HEK293T (cell line): ENCODE results near the gene SMARCA1.

ENCODE experiments used
- CTCF ChIA-PET: fragments of 350-600 bp; formaldehyde crosslinking; extraction: SDS; loops from one replicate; lab custom pipeline; 2021; ENCODE audit warnings: antibody characterized with exemption, inconsistent platforms; lab: Yijun Ruan, JAX
- POLR2A ChIA-PET: fragments of 350-600 bp; formaldehyde crosslinking; extraction: SDS; loops from one replicate; lab custom pipeline; 2020; ENCODE audit warnings: antibody characterized with exemption, inconsistent platforms; lab: Yijun Ruan, JAX
- DNase-seq: peaks from one replicate; pipeline ENCODE4 v3.0.0; 2012; ENCODE audit warnings: mixed read lengths; ENCODE audit errors: extremely low spot score
- ARNT ChIP-seq: fragments of 450-650 bp; IDR thresholded peaks from 2 replicates; pipeline ENCODE4 v1.6.1; 2017; ENCODE audit warnings: mild to moderate bottlenecking
- BHLHE40 ChIP-seq: fragments of 450-650 bp; IDR thresholded peaks from 2 replicates; pipeline ENCODE4 v1.6.1; 2016; ENCODE audit warnings: mild to moderate bottlenecking, moderate library complexity, borderline replicate concordance
- CTBP1 ChIP-seq: fragments of 450-650 bp; IDR thresholded peaks from 2 replicates; pipeline ENCODE4 v1.6.1; 2016; ENCODE audit warnings: borderline replicate concordance
- ELF4 ChIP-seq: fragments of 450-650 bp; IDR thresholded peaks from 2 replicates; pipeline ENCODE4 v1.6.1; 2017; ENCODE audit warnings: antibody characterized with exemption
- FOXA1 ChIP-seq: fragments of 450-650 bp; IDR thresholded peaks from 2 replicates; pipeline ENCODE4 v1.6.1; 2016; ENCODE audit warnings: mild to moderate bottlenecking
- FOXK2 ChIP-seq: fragments of 450-650 bp; IDR thresholded peaks from 2 replicates; pipeline ENCODE4 v1.6.1; 2016; ENCODE audit warnings: mild to moderate bottlenecking
- FOXM1 ChIP-seq: fragments of 450-650 bp; IDR thresholded peaks from 2 replicates; pipeline ENCODE4 v1.6.1; 2017; ENCODE audit warnings: mild to moderate bottlenecking, borderline replicate concordance
- HDGF ChIP-seq: fragments of 450-650 bp; IDR thresholded peaks from 2 replicates; pipeline ENCODE4 v1.6.1; 2017; ENCODE audit warnings: antibody characterized with exemption, borderline replicate concordance
- L3MBTL2 ChIP-seq: fragments of 450-650 bp; conservative IDR thresholded peaks from 2 replicates; pipeline ENCODE4 v1.6.1; 2016; ENCODE audit warnings: mild to moderate bottlenecking
- LEF1 ChIP-seq: fragments of 450-650 bp; IDR thresholded peaks from 2 replicates; pipeline ENCODE4 v1.6.1; 2017; ENCODE audit warnings: mild to moderate bottlenecking, borderline replicate concordance
- NFRKB ChIP-seq: fragments of 450-650 bp; IDR thresholded peaks from 2 replicates; pipeline ENCODE4 v1.6.1; 2016; ENCODE audit warnings: mild to moderate bottlenecking, moderate library complexity
- SP1 ChIP-seq: fragments of 450-650 bp; IDR thresholded peaks from 2 replicates; pipeline ENCODE4 v1.6.1; 2017
- SUZ12 ChIP-seq: fragments of 450-650 bp; IDR thresholded peaks from 2 replicates; pipeline ENCODE4 v1.6.1; 2016; ENCODE audit warnings: mild to moderate bottlenecking
- TARDBP ChIP-seq: fragments of 450-650 bp; IDR thresholded peaks from 2 replicates; pipeline ENCODE4 v1.6.1; 2016
- ZNF384 ChIP-seq: fragments of 450-650 bp; IDR thresholded peaks from 2 replicates; pipeline ENCODE4 v1.6.1; 2016
- TF ChIP-seq, protein P1 (sequence below): fragments of 450-650 bp; IDR thresholded peaks from 2 replicates; pipeline ENCODE4 v1.6.1; 2016

The SMARCA1 gene

DNA sequence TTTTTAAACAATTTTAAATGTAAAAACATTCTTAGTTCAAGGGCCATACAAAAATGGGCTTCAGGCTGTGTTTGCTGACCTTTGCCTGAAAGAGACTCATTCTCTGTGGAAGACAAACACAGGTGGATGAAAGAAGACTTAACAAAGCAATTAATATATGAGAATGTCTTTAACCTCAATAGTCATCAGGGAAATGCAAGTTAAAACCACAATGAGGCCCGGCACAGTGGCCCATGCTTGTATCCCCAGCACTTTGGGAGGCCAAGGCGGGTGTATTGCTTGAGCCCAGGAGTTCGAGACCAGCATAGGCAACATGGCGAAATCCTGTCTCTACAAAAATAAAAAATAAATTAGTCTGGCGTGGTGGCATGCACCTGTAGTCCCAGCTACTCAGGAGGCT lies 7.1 kb upstream of the SMARCA1 start:
- CTCF ChIA-PET = no interaction called here

DNA sequence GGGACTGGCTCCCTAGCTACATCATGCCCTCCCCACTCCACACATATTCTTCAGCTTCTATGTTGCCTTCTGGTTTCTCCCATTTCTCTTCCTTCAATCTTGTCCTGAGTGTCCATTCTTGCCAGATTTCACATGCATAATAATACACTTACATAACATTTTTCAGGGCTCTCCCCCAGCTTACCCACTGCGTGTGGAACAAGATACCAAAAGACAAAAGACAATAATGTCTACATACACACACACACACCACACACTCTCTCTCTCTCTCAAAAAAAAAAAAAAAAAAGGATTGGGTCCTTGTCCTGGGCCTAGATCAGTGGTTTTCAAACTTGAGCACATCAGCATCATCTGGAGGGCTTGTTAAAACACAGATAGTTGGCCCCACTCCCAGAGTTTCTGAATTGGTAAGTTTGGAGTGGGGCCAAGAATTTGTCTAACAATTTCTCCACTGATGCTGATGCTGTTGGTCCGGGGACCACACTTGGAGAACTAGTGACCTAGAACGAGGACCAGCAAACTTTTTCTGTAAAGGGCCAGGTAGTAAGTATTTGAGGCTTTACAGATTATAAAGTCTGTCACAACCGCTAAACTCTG lies 6.5 kb upstream of the SMARCA1 start:
- peak; percentile 42; the same call in 1 of the 2 replicates for TF ChIP-seq ZNF384
- TF ChIP-seq TARDBP = no peak
- TF ChIP-seq ARNT = no peak
- no peak for TF ChIP-seq L3MBTL2
- TF ChIP-seq, protein P1, sequence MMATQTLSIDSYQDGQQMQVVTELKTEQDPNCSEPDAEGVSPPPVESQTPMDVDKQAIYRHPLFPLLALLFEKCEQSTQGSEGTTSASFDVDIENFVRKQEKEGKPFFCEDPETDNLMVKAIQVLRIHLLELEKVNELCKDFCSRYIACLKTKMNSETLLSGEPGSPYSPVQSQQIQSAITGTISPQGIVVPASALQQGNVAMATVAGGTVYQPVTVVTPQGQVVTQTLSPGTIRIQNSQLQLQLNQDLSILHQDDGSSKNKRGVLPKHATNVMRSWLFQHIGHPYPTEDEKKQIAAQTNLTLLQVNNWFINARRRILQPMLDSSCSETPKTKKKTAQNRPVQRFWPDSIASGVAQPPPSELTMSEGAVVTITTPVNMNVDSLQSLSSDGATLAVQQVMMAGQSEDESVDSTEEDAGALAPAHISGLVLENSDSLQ = no peak
- no peak for TF ChIP-seq BHLHE40
- TF ChIP-seq ELF4 = no peak
- TF ChIP-seq NFRKB = no peak
- no peak for DNase-seq
- POLR2A ChIA-PET = no interaction called here
- CTCF ChIA-PET = no interaction called here

More for the DNA sequence above, 7.1 kb upstream of the SMARCA1 start:
- POLR2A ChIA-PET = interaction anchor here (0.8 kb wide), 1 partner anchor 9 kb away, joined by 3 read pairs; the partner anchor contains the start of gene OCRL
- DNase-seq = no peak
- no peak for TF ChIP-seq SP1
- TF ChIP-seq L3MBTL2 = no peak
- TF ChIP-seq, protein P1 = no peak
- TF ChIP-seq BHLHE40 = no peak
- no peak for TF ChIP-seq NFRKB
- no peak for TF ChIP-seq ARNT
- no peak for TF ChIP-seq SUZ12
- no peak for TF ChIP-seq TARDBP
- TF ChIP-seq FOXA1 = no peak
- TF ChIP-seq CTBP1 = no peak
- no peak for TF ChIP-seq ZNF384
- TF ChIP-seq HDGF = no peak
- TF ChIP-seq LEF1 = no peak
- TF ChIP-seq ELF4 = no peak
- TF ChIP-seq FOXK2 = no peak
- no peak for TF ChIP-seq FOXM1

DNA sequence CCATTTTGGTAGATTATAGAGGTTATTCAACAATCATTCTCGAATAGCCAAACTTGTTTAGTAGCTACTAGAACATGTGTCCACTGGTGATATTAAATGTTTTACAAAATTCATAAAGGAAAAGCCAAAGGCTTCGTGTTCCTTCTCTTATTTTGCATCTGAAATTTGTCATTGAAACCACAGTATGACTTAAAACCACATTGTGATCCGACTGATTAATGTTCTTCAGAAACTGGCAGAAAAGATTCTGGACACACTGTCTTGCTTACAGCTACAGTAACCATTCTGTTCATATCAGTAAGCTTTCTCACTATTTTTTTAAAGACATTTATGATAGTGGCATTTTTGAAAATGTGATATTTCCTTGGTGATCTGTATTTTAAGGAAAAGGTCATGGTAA lies 2.6 kb upstream of the SMARCA1 start:
- CTCF ChIA-PET = no interaction called here
- POLR2A ChIA-PET = no interaction called here
- TF ChIP-seq ELF4 = no peak
- no peak for TF ChIP-seq ZNF384
- TF ChIP-seq TARDBP = no peak
- no peak for TF ChIP-seq FOXA1
- no peak for TF ChIP-seq L3MBTL2
- TF ChIP-seq BHLHE40 = no peak
- no peak for TF ChIP-seq FOXM1
- no peak for TF ChIP-seq SP1
- TF ChIP-seq ARNT = no peak
- TF ChIP-seq CTBP1 = no peak
- no peak for TF ChIP-seq NFRKB

DNA sequence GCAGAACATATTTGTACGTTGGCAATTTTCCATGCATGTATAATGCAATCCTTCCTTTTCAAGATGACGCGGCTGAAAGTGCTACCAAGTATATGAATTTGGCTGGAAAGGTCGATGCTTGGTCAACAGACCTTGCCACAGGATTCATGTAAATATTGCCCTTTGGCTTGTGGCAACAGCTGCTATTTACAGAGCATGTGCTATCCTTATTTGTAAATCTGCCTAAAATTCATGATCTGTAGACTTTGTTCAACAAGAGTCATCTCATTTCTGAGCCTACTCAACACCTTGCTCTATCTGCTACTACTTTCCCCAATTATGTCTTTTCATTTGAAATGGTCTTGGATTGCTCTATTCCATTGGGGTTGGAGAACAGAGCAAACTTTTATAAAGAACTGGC lies 1.9 kb upstream of the SMARCA1 start:
- POLR2A ChIA-PET = no interaction called here
- CTCF ChIA-PET = no interaction called here
- TF ChIP-seq FOXA1 = no peak
- DNase-seq = no peak

More for the DNA sequence above, 2.6 kb upstream of the SMARCA1 start:
- no peak for DNase-seq

DNA sequence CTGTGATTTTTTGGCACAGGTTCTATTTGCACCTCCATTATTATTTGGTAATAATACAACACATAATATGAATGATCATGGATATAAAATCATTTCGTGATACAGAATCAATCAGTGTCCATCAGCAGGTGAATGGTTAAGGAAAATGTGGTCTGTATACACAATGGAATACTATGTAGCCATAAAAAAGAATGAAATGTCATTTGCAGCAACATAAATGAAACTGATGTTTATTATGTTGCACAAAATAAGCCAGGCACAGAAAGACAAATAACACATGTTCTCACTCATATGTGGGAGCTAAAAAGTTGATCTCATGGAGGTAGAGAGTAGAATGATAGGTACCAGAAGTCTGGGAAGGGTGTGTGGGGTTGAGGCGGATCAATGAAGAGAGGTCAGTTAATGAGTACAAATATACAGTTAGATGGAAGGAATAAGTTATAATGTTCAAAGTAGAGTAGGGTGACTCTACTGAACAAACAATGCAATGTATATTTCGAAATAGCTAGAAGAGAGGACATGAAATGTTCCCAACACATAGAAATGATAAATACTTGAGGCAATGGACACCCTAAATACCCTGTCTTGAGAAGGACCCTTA lies 1.1 kb upstream of the SMARCA1 start:
- TF ChIP-seq, protein P1 = no peak
- TF ChIP-seq FOXA1 (no peak), ELF4 (no peak), FOXM1 (no peak), SP1 (no peak), L3MBTL2 (no peak), FOXK2 (no peak), LEF1 (no peak), TARDBP (no peak)
- no peak for DNase-seq
- CTCF ChIA-PET = no interaction called here
- POLR2A ChIA-PET = no interaction called here

DNA sequence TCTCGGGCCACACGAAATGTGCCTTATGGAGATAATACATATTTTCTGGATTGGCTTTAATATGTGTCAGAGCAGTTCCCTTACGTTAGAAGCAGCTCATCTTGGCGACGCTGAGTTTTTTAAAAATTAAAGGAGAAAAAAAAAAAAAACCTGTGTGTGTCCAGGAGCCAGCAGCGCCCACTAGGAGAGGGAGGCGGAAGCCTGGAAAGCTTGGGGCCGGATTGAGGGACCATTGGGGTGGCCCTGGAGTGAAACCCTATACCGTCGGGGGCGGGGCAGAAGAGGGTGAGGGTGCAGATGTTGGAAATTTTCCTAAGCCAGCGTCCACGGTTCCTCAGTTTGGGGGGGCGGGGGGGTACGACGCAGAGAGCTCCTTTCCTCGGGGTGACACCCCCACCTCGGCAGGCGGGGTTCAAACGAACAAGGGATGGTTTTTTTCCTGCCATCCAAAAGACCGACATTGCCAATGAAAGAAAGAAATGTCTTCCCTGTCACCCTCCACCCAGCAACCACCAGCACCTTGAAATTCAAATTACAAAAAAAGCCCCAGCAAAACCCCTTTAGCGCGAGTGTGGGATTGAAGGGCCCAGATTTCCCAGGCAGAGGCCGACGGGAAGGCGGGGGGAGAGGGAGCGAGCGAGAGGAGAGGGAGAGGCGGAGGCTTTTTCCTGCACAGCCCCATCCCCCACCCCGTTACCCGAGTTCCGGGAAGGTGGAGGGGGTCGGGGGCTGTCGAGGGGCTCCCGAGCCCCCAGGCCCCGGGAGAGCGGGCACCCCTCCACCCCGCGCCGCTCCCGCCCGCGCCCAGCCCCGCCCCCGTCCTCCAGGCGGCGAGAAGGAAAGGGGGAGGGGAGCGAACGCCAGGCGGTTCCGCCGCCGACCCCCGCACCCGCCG lies 859 bp downstream of the SMARCA1 start:
- CTCF ChIA-PET = no interaction called here
- peak; percentile 75 for TF ChIP-seq ZNF384
- TF ChIP-seq FOXA1 = no peak
- peak; percentile 70 for DNase-seq
- POLR2A ChIA-PET = interaction anchor here (0.6 to 1.0 kb wide), 2 partner anchors 17 to 18 kb away, joined by 3 read pairs; partner anchors contain the start of gene OCRL
